ENCODE results near the gene SEMA5A. TPM values are rescaled to one million over a fixed set of nuclear protein-coding genes. Genes with fewer than 3 reads are reported as not detected.

SEMA5A gene
- total and polyA plus RNA-seq, 2 of the 13 experiments (the other 11 are each of a cell fraction or from before 2014, with no cell fraction given) = 0.01 TPM; not detected in 1

DNA sequence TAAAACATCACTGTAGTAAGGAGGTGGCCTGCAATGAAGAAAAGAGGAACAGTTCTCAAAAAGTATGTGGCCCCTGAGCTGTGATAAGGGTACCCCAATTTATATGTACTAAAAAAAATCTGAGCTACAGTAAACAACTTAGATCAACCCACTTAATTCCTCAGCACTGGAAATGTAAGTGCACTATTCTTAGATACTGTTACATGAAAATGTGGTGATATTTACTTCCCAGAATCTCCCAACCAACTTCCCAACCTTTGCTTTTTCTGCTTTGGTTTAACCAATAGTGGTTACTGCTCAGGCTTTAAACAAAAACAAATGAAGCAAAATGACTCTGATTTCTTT lies 114.8 kb downstream of the SEMA5A start:
- H3K9ac ChIP-seq (ENCODE audit: insufficient read depth, low read depth, low read length) = no peak overlapping the region
- intact Hi-C loops (cut with micrococcal nuclease; ENCODE audit: unreplicated experiment) (no loop called here), in situ Hi-C loops (cut with HindIII; ENCODE audit: extremely low pct_ligation_motif_present, low pct_unique_long_range_greater_than_20kb) (no loop called here)
- no TSS peak for BruUV-seq (replicated peaks)
- H3K27me3 ChIP-seq (ENCODE audit: control insufficient read depth in 1 of 2, insufficient read depth in 2 of 2, low read length in 2 of 2) = no peaks in the 10 kb centered on the region
- H4K20me1 ChIP-seq (ENCODE audit: insufficient read depth, low read length) = no peaks in the 10 kb centered on the region
- ChIA-PET POLR2A (no interaction called here), CTCF (ENCODE audit: low intra/inter-chr PET ratio, low total read pairs) (no interaction called here)
- FAIRE-seq = no peak
- no peak overlapping the region for H3K4me3 ChIP-seq (replicated peaks in 1 of 3; ENCODE audit: insufficient read depth in 1 of 3, low read depth in 2 of 3, low read length in 3 of 3)
- H3K4me2 ChIP-seq (ENCODE audit: low read depth, low read length) = no peak overlapping the region
- no peaks in the 10 kb centered on the region for H3K36me3 ChIP-seq (replicated peaks in 1 of 2; ENCODE audit: control insufficient read depth in 1 of 2, insufficient read depth in 2 of 2, low read length in 2 of 2)
- no peak for ATAC-seq
- H3K79me2 ChIP-seq (ENCODE audit: insufficient read depth, low read length) = no peaks in the 10 kb centered on the region
- no peak overlapping the region for H2AFZ ChIP-seq (ENCODE audit: low read length)
- H3K9me3 ChIP-seq (ENCODE audit: low read length) = no peaks in the 10 kb centered on the region
- H3K27ac ChIP-seq (ENCODE audit: extremely low read length, insufficient read depth, low read length) = no peak overlapping the region
- no peak for TF ChIP-seq HOXD1 (CRISPR knock-in tag; IDR thresholded peaks at IDR 0.05)
- no peaks in the 10 kb centered on the region for H3K4me1 ChIP-seq (ENCODE audit: insufficient read depth, low read length)
- no peak for DNase-seq (ENCODE audit: low spot score)

GRCh38 chr5:9430306-9430705 lies 115.6 kb downstream of the SEMA5A start:
- BruUV-seq (replicated peaks) = no TSS peak
- no peak overlapping the region for H3K27ac ChIP-seq (ENCODE audit: extremely low read length, insufficient read depth, low read length)
- whole genome bisulfite sequencing (ENCODE audit: low lambda C conversion rate) = 8% methylated on average over 2 of the region's 2 CpGs
- TF ChIP-seq, protein P1, sequence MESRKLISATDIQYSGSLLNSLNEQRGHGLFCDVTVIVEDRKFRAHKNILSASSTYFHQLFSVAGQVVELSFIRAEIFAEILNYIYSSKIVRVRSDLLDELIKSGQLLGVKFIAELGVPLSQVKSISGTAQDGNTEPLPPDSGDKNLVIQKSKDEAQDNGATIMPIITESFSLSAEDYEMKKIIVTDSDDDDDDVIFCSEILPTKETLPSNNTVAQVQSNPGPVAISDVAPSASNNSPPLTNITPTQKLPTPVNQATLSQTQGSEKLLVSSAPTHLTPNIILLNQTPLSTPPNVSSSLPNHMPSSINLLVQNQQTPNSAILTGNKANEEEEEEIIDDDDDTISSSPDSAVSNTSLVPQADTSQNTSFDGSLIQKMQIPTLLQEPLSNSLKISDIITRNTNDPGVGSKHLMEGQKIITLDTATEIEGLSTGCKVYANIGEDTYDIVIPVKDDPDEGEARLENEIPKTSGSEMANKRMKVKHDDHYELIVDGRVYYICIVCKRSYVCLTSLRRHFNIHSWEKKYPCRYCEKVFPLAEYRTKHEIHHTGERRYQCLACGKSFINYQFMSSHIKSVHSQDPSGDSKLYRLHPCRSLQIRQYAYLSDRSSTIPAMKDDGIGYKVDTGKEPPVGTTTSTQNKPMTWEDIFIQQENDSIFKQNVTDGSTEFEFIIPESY (CRISPR knock-in tag; IDR thresholded peaks at IDR 0.05) = no peak
- TF ChIP-seq RNF219 (CRISPR knock-in tag; IDR thresholded peaks at IDR 0.05) (no peak), EZH2 (conservative IDR thresholded peaks at IDR 0.05; ENCODE audit: low read depth, low read length) (no peak), NRL (CRISPR knock-in tag; IDR thresholded peaks at IDR 0.05; ENCODE audit: borderline replicate concordance) (no peak), MNT (IDR thresholded peaks at IDR 0.05) (no peak), ZNF703 (CRISPR knock-in tag; IDR thresholded peaks at IDR 0.05; ENCODE audit: borderline replicate concordance) (no peak), NR2C2 (CRISPR knock-in tag; IDR thresholded peaks at IDR 0.05; ENCODE audit: borderline replicate concordance) (no peak), HCFC1 (IDR thresholded peaks at IDR 0.05; ENCODE audit: low read depth, low read length) (no peak), XBP1 (CRISPR knock-in tag; IDR thresholded peaks at IDR 0.05) (no peak), ZFP36 (IDR thresholded peaks at IDR 0.05; ENCODE audit: borderline replicate concordance, low read depth, low read length, partially characterized antibody) (no peak), FLYWCH1 (CRISPR knock-in tag; IDR thresholded peaks at IDR 0.05) (no peak), ZNF839 (CRISPR knock-in tag; IDR thresholded peaks at IDR 0.05; ENCODE audit: borderline replicate concordance) (no peak), PTBP1 (IDR thresholded peaks at IDR 0.05; ENCODE audit: low read depth, low read length, poor library complexity, severe bottlenecking) (no peak)

More at GRCh38 chr5:9430306-9430705, 115.6 kb downstream of the SEMA5A start:
- Histone ChIP-seq H2AFZ (ENCODE audit: low read length) (no peak overlapping the region), H4K20me1 (ENCODE audit: insufficient read depth, low read length) (no peaks in the 10 kb centered on the region), H3K27me3 (ENCODE audit: control insufficient read depth in 1 of 2, insufficient read depth in 2 of 2, low read length in 2 of 2) (no peaks in the 10 kb centered on the region), H3K4me1 (ENCODE audit: insufficient read depth, low read length) (no peaks in the 10 kb centered on the region), H3K9ac (ENCODE audit: insufficient read depth, low read depth, low read length) (no peak overlapping the region), H3K79me2 (ENCODE audit: insufficient read depth, low read length) (no peaks in the 10 kb centered on the region), H3K9me3 (ENCODE audit: low read length) (no peaks in the 10 kb centered on the region), H3K4me2 (ENCODE audit: low read depth, low read length) (no peak overlapping the region), H3K4me3 (replicated peaks in 1 of 3; ENCODE audit: insufficient read depth in 1 of 3, low read depth in 2 of 3, low read length in 3 of 3) (no peak overlapping the region), H3K36me3 (replicated peaks in 1 of 2; ENCODE audit: control insufficient read depth in 1 of 2, insufficient read depth in 2 of 2, low read length in 2 of 2) (no peaks in the 10 kb centered on the region)
- DNase-seq (ENCODE audit: low spot score) (no peak), ATAC-seq (no peak), FAIRE-seq (no peak)
- in situ Hi-C loops (cut with HindIII; ENCODE audit: extremely low pct_ligation_motif_present, low pct_unique_long_range_greater_than_20kb) = no loop called here
- ChIA-PET POLR2A (no interaction called here), CTCF (ENCODE audit: low intra/inter-chr PET ratio, low total read pairs) (no interaction called here)
- intact Hi-C loops (cut with micrococcal nuclease; ENCODE audit: unreplicated experiment) = no loop called here
